SK-N-SH treated with all-trans-retinoic acid at 6 μM for 48 hours (cell line): ENCODE measurements around the gene SEPTIN5.

Experiments used
- ARNTL ChIP-seq: fragments of 450-650 bp; formaldehyde crosslinking; IDR thresholded peaks from 2 replicates; pipeline ENCODE4 v1.5.0; 2020; ENCODE audit warnings: low read depth, mild to moderate bottlenecking, moderate library complexity, borderline replicate concordance
- BACH2 ChIP-seq: fragments of 250-450 bp; sonication (Bioruptor Pico); IDR thresholded peaks from 2 replicates; pipeline ENCODE4 v1.9.0; 2021; ENCODE audit warnings: mild to moderate bottlenecking, borderline replicate concordance
- CSDC2 ChIP-seq: fragments of 250-450 bp; sonication (Bioruptor Pico); IDR thresholded peaks from 2 replicates; pipeline ENCODE4 v1.5.0; 2020; ENCODE audit warnings: mild to moderate bottlenecking, moderate library complexity
- GLIS3 ChIP-seq: fragments of 250-450 bp; sonication (Bioruptor Pico); IDR thresholded peaks from 2 replicates; pipeline ENCODE4 v1.5.0; 2020; ENCODE audit warnings: mild to moderate bottlenecking, moderate library complexity
- ISL1 ChIP-seq: fragments of 250-450 bp; sonication (Bioruptor Pico); IDR thresholded peaks from 2 replicates; pipeline ENCODE4 v2.1.2; 2022; ENCODE audit warnings: mild to moderate bottlenecking, moderate library complexity
- PATZ1 ChIP-seq: fragments of 250-450 bp; sonication (Bioruptor Pico); IDR thresholded peaks from 2 replicates; pipeline ENCODE4 v1.8.0; 2020; ENCODE audit warnings: mild to moderate bottlenecking, moderate library complexity, borderline replicate concordance
- POU6F1 ChIP-seq: fragments of 250-450 bp; sonication (Bioruptor Pico); IDR thresholded peaks from 2 replicates; pipeline ENCODE4 v1.8.0; 2021; ENCODE audit warnings: low read depth, mild to moderate bottlenecking, moderate library complexity, borderline replicate concordance
- TCF4 ChIP-seq: fragments of 250-450 bp; sonication (Bioruptor Pico); IDR thresholded peaks from 2 replicates; pipeline ENCODE4 v1.8.0; 2021; ENCODE audit warnings: mild to moderate bottlenecking, moderate library complexity, borderline replicate concordance
- ZNF8 ChIP-seq: fragments of 450-650 bp; formaldehyde crosslinking; IDR thresholded peaks from 2 replicates; pipeline ENCODE4 v1.5.0; 2020; ENCODE audit warnings: mild to moderate bottlenecking, moderate library complexity
- TF ChIP-seq, protein P1 (sequence below): fragments of 250-450 bp; sonication (Bioruptor Pico); IDR thresholded peaks from 2 replicates; pipeline ENCODE4 v1.5.1; 2020; ENCODE audit warnings: low read depth, mild to moderate bottlenecking, moderate library complexity
- TF ChIP-seq, protein P2 (sequence below): fragments of 250-450 bp; sonication (Bioruptor Pico); IDR thresholded peaks from 2 replicates; pipeline ENCODE4 v1.5.0; 2020; ENCODE audit warnings: mild to moderate bottlenecking, moderate library complexity

GRCh38 chr22:19668748-19669147 lies 45.6 kb upstream of the SEPTIN5 start:
- TF ChIP-seq ARNTL (no peak), CSDC2 (CRISPR knock-in tag) (no peak), POU6F1 (no peak), ZNF8 (no peak), GLIS3 (no peak), TCF4 (CRISPR knock-in tag) (no peak), BACH2 (CRISPR knock-in tag) (no peak), ISL1 (no peak), PATZ1 (CRISPR knock-in tag) (no peak)
- TF ChIP-seq, protein P1, sequence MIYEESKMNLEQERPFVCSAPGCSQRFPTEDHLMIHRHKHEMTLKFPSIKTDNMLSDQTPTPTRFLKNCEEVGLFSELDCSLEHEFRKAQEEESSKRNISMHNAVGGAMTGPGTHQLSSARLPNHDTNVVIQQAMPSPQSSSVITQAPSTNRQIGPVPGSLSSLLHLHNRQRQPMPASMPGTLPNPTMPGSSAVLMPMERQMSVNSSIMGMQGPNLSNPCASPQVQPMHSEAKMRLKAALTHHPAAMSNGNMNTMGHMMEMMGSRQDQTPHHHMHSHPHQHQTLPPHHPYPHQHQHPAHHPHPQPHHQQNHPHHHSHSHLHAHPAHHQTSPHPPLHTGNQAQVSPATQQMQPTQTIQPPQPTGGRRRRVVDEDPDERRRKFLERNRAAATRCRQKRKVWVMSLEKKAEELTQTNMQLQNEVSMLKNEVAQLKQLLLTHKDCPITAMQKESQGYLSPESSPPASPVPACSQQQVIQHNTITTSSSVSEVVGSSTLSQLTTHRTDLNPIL (CRISPR knock-in tag): no peak
- TF ChIP-seq, protein P2, sequence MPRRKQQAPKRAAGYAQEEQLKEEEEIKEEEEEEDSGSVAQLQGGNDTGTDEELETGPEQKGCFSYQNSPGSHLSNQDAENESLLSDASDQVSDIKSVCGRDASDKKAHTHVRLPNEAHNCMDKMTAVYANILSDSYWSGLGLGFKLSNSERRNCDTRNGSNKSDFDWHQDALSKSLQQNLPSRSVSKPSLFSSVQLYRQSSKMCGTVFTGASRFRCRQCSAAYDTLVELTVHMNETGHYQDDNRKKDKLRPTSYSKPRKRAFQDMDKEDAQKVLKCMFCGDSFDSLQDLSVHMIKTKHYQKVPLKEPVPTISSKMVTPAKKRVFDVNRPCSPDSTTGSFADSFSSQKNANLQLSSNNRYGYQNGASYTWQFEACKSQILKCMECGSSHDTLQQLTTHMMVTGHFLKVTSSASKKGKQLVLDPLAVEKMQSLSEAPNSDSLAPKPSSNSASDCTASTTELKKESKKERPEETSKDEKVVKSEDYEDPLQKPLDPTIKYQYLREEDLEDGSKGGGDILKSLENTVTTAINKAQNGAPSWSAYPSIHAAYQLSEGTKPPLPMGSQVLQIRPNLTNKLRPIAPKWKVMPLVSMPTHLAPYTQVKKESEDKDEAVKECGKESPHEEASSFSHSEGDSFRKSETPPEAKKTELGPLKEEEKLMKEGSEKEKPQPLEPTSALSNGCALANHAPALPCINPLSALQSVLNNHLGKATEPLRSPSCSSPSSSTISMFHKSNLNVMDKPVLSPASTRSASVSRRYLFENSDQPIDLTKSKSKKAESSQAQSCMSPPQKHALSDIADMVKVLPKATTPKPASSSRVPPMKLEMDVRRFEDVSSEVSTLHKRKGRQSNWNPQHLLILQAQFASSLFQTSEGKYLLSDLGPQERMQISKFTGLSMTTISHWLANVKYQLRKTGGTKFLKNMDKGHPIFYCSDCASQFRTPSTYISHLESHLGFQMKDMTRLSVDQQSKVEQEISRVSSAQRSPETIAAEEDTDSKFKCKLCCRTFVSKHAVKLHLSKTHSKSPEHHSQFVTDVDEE (CRISPR knock-in tag): no peak
